Heart right ventricle (tissue), 16 donors: ENCODE measurements around the gene CORO2A. TPM values are rescaled to one million over a fixed set of nuclear protein-coding genes. Genes with fewer than 3 reads are reported as not detected.

Experiments
- ATAC-seq, 8 donors: fragments of 200-7000 bp; cut with Tn5 transposase; one replicate each; pipeline ENCODE4 v1.9.1; 2020; ENCODE audit warnings: mild to moderate bottlenecking in 8 of 8, moderate library complexity in 8 of 8, moderate number of reproducible peaks in 1 of 8
- DNase-seq, 2 donors: peaks; one replicate each; pipeline ENCODE4 v3.0.0-alpha.2; 2020
- H3K27ac ChIP-seq, 10 donors: fragments of 200-600 bp; sonication (generic) in 2 of 10; one replicate each; pipeline versions ENCODE4 v1.5.0 to v1.8.0; 2020 to 2022; ENCODE audit warnings: mild to moderate bottlenecking in 3 of 10
- H3K27me3 ChIP-seq, 7 donors: fragments of 200-600 bp; one replicate each; pipeline ENCODE4 v1.8.0; 2021 to 2022; ENCODE audit warnings: mild to moderate bottlenecking in 2 of 7
- H3K36me3 ChIP-seq, 9 donors: fragments of 200-600 bp; sonication (generic) in 1 of 9; one replicate each; pipeline versions ENCODE4 v1.5.0 to v1.8.0; 2020 to 2022; ENCODE audit warnings: mild to moderate bottlenecking in 2 of 9
- H3K4me1 ChIP-seq, 9 donors: fragments of 200-600 bp; sonication (generic) in 1 of 9; one replicate each; pipeline versions ENCODE4 v1.5.0 to v1.8.0; 2020 to 2022; ENCODE audit warnings: mild to moderate bottlenecking in 4 of 9
- H3K4me3 ChIP-seq, 10 donors: fragments of 200-600 bp; sonication (generic) in 2 of 10; one replicate each; pipeline versions ENCODE4 v1.5.0 to v1.8.0; 2020 to 2022; ENCODE audit warnings: mild to moderate bottlenecking in 7 of 10, moderate library complexity in 2 of 10
- H3K9me3 ChIP-seq, 11 donors: fragments of 200-600 bp in 10 of 11; sonication (generic) in 2 of 11; one replicate each; pipeline versions ENCODE4 v1.5.0 to v1.8.0; 2013 to 2022; ENCODE audit warnings: mild to moderate bottlenecking in 2 of 11, control low read depth in 1 of 11, moderate library complexity in 1 of 11
- CTCF ChIP-seq, 9 donors: fragments of 200-600 bp; sonication (generic) in 2 of 9; IDR thresholded peaks; one replicate each; pipeline versions ENCODE4 v1.5.0 to v1.8.0; 2021 to 2022; ENCODE audit warnings: antibody characterized with exemption in 9 of 9, mild to moderate bottlenecking in 5 of 9, moderate library complexity in 1 of 9
- WGBS, 2 donors: extraction: QIAGEN DNeasy Blood & Tissue Kit; methylation state at CpG; one replicate each; pipeline ENCODE4 v1.1.7; 2013; ENCODE audit warnings: inconsistent platforms in 1 of 2; 5-methylcytosine and 5-hydroxymethylcytosine counted together
- intact Hi-C, 10 donors: fragments of 100-400 bp; cut with DNase I; formaldehyde crosslinking; loops; one replicate each; pipeline versions ENCODE4 v1.11.1 to v1.14.2; 2022
- polyA plus RNA-seq, 2 donors: library from polyadenylated mRNA; stranded (reverse); fragments of 200-250 nt; gene quantifications; one replicate each; pipeline ENCODE4 v1.2.3, GENCODE V29; 2013
- total RNA-seq, 10 donors: library from RNA; stranded (reverse); fragmentation: NEBNext Ultra II Directional in 3 of 10; extraction: Animal tissue kit (Norgen Biotek cat#: 25700) in 3 of 10; gene quantifications; one replicate each; pipeline versions ENCODE4 v1.2.1 to v1.2.4, GENCODE V29; 2021 to 2023
- donor health status: Arrhythmogenic right ventricular cardiomyopathy.
- donor health status: ischemic (EF 13 %, LVEDD 7.1; RV severe dilation, severe dysfunction).
- donor health status: healthy with polysubstance abuse.
- donor health status: DM: no; HTN: yes; CAD: no.
- donor health status: DM: no; HTN: no; CAD: no.
- donor health status: ischemic (EF 25% LVEDD 6.9; RV normal size, moderate dysfunction).
- donor health status: ischemic (EF 25% LVEDD 5.7; RV mildly dilated, moderate dysfunction).
- donor health status: healthy.
- donor health status: DM: yes; HTN: yes; CAD: no.
- donor health status: Ischemic cardiomyopathy.
- donor health status: ischemic (EF 35%, LVEDD 5.7; RV mildly dilated, moderate dysfunction).
- donor health status: nonischemic (EF 11% LVEDD 7.7; RV severe dilation, severe dysfunction).
- donor health status: DM: yes; HTN: yes; CAD: no.
- donor health status: PGD.
- donor health status: ischemic (EF 29% LVEDD 5.4; RV normal size, mild dysfunction).
- donor health status: nonischemic (EF 23%, LVEDD 6.1; RV moderate dilation, normal function).

Gene CORO2A
- total and polyA plus RNA-seq, 12 donors = 0.06 to 0.90 (median 0.23) TPM

- H3K27ac ChIP-seq = no peak overlapping the region
- no peak overlapping the region for H3K4me3 ChIP-seq
- intact Hi-C loops = loop anchor here in 1 of 10 donors (10.0 kb wide), 1 partner anchor 60 kb away; no protein-coding TSS in a partner anchor
- ATAC-seq (no peak), DNase-seq (no peak)
- no peaks in the 10 kb centered on the region for H3K36me3 ChIP-seq
- H3K27me3 ChIP-seq = no peaks in the 10 kb centered on the region
- TF ChIP-seq CTCF (IDR thresholded peaks at IDR 0.05) = no peak
- H3K9me3 ChIP-seq = peaks cover 0 to 13% (median 0%) of the 10 kb centered on the region in 11 donors
- H3K4me1 ChIP-seq = peaks cover 0 to 4% (median 0%) of the 10 kb centered on the region in 9 donors
- WGBS, 2 donors = 88 to 95% methylated on average over 2 of the region's 2 CpGs
Measured at GRCh38 chr9:98154678-98155077, 37.8 kb downstream of the CORO2A start.

GRCh38 chr9:98152526-98152925, 39.9 kb downstream of the CORO2A start:
- Histone ChIP-seq H3K36me3 (no peaks in the 10 kb centered on the region), H3K4me3 (no peak overlapping the region), H3K27me3 (no peaks in the 10 kb centered on the region), H3K9me3 (peaks cover 0 to 13% (median 0%) of the 10 kb centered on the region in 11 donors), H3K27ac (no peak overlapping the region), H3K4me1 (peaks cover 0 to 4% (median 0%) of the 10 kb centered on the region in 9 donors)
- ATAC-seq = no peak
- no peak for DNase-seq
- no peak for TF ChIP-seq CTCF (IDR thresholded peaks at IDR 0.05)
- intact Hi-C loops = loop anchor here in 1 of 10 donors (10.0 kb wide), 1 partner anchor 58 kb away; no protein-coding TSS in a partner anchor

GRCh38 chr9:98150721-98151120, 41.7 kb downstream of the CORO2A start:
- no peak for ATAC-seq

GRCh38 chr9:98150164-98150563, 42.3 kb downstream of the CORO2A start:
- Histone ChIP-seq H3K36me3 (no peaks in the 10 kb centered on the region), H3K4me1 (peaks cover 0 to 12% (median 0%) of the 10 kb centered on the region in 9 donors), H3K27ac (no peak overlapping the region), H3K27me3 (no peaks in the 10 kb centered on the region), H3K9me3 (peaks cover 0 to 13% (median 0%) of the 10 kb centered on the region in 11 donors), H3K4me3 (no peak overlapping the region)
- ATAC-seq (no peak), DNase-seq (no peak)
- TF ChIP-seq CTCF (IDR thresholded peaks at IDR 0.05) = no peak
- 74 to 75% methylated on average over 7 of the region's 7 CpGs for WGBS, 2 donors
- intact Hi-C loops = loop anchor here in 1 of 10 donors (10.0 kb wide), 1 partner anchor 55 kb away; no protein-coding TSS in a partner anchor

More at GRCh38 chr9:98150721-98151120, 41.7 kb downstream of the CORO2A start:
- Histone ChIP-seq H3K36me3 (no peaks in the 10 kb centered on the region), H3K4me1 (peaks cover 0 to 11% (median 0%) of the 10 kb centered on the region in 9 donors), H3K27ac (no peak overlapping the region), H3K4me3 (no peak overlapping the region), H3K27me3 (no peaks in the 10 kb centered on the region), H3K9me3 (peaks cover 0 to 13% (median 0%) of the 10 kb centered on the region in 11 donors)
- no peak for TF ChIP-seq CTCF (IDR thresholded peaks at IDR 0.05)
- intact Hi-C loops = loop anchor here in 1 of 10 donors (10.0 kb wide), 1 partner anchor 56 kb away; no protein-coding TSS in a partner anchor
- DNase-seq = no peak
- 76 to 89% methylated on average over 3 of the region's 3 CpGs for WGBS, 2 donors
